Activated B cell treated with CpG ODN at 0.5 μM for 24 hours (primary cell): ENCODE data around the gene ZNF672. TPM values are rescaled to one million over a fixed set of nuclear protein-coding genes. Genes with fewer than 3 reads are reported as not detected.

Source experiments
- ATAC-seq: fragments of 200-7000 bp; cut with Tn5 transposase; one replicate; pipeline ENCODE4 v1.10.0; 2021; ENCODE audit warnings: low read depth, mild to moderate bottlenecking, moderate library complexity
- CTCF ChIA-PET: fragments of 350-600 bp; sonication (Branson Sonifier 250); formaldehyde crosslinking; loops from one replicate; lab custom pipeline; 2021; ENCODE audit warnings: antibody characterized with exemption; lab: Charles Lee
- POLR2A ChIA-PET: fragments of 350-600 bp; sonication (Branson Sonifier 250); formaldehyde crosslinking; loops from one replicate; lab custom pipeline; 2021; ENCODE audit warnings: antibody characterized with exemption; lab: Charles Lee
- DNase-seq: peaks from one replicate; pipeline ENCODE4 v3.0.0; 2022
- H3K27ac Mint-ChIP-seq: one replicate; pipeline ENCODE4 v1.8.0; 2020; ENCODE audit warnings: mixed read lengths
- H3K27me3 Mint-ChIP-seq: one replicate; pipeline ENCODE4 v1.8.0; 2021; ENCODE audit warnings: mixed read lengths
- H3K36me3 Mint-ChIP-seq: one replicate; pipeline ENCODE4 v1.8.0; 2021; ENCODE audit warnings: low read depth, mixed read lengths
- H3K4me1 Mint-ChIP-seq: one replicate; pipeline ENCODE4 v1.8.0; 2021; ENCODE audit warnings: mixed read lengths
- H3K4me3 Mint-ChIP-seq: one replicate; pipeline ENCODE4 v1.8.0; 2020; ENCODE audit warnings: mild to moderate bottlenecking, mixed read lengths
- H3K9me3 Mint-ChIP-seq: one replicate; pipeline ENCODE4 v1.8.0; 2020; ENCODE audit warnings: mixed read lengths
- intact Hi-C: fragments of 100-400 bp; cut with micrococcal nuclease; formaldehyde crosslinking; loops from one replicate; pipeline ENCODE4 v1.15.1; 2024
- total RNA-seq: library from RNA; stranded (reverse); gene quantifications from 2 replicates; pipeline ENCODE4 v1.2.3, GENCODE V29; 2022
- TF ChIP-seq, protein P1 (sequence below): fragments of 200-600 bp; IDR thresholded peaks from one replicate; pipeline ENCODE4 v1.8.0; 2022; ENCODE audit warnings: antibody characterized with exemption, mild to moderate bottlenecking

The ZNF672 gene
- total RNA-seq, 1 donor from 2014 or later = 47.0 TPM

DNA sequence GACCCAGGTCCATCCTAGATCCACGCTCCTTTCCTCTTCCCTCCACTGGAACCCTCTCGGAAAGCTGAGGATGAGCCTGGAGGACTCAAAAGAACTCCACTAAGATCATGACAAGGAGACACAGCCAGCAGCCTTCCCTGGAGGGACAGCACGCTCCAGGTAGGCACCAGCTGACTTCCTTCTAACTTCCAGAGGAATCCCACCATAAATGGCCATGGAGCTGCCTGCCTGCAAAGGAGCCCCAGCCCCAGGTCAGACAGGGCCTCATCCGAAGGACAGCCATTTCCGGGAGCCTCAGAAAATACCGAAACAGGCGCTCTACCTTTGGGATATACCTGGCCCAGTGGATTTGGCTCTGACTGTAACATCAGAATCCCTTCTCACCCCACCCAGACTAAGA is 16.4 kb upstream of the ZNF672 start:
- Mint-ChIP-seq H3K4me1 (peaks cover 90% of the 10 kb centered on the region), H3K27ac (no peak overlapping the region), H3K9me3 (no peaks in the 10 kb centered on the region), H3K4me3 (no peak overlapping the region), H3K36me3 (peaks cover 67% of the 10 kb centered on the region), H3K27me3 (no peaks in the 10 kb centered on the region)
- POLR2A ChIA-PET = interaction anchor here (1.3 kb wide), 1 partner anchor 16 kb away, joined by 12 read pairs; the partner anchor contains the start of gene ZNF672
- TF ChIP-seq, protein P1, sequence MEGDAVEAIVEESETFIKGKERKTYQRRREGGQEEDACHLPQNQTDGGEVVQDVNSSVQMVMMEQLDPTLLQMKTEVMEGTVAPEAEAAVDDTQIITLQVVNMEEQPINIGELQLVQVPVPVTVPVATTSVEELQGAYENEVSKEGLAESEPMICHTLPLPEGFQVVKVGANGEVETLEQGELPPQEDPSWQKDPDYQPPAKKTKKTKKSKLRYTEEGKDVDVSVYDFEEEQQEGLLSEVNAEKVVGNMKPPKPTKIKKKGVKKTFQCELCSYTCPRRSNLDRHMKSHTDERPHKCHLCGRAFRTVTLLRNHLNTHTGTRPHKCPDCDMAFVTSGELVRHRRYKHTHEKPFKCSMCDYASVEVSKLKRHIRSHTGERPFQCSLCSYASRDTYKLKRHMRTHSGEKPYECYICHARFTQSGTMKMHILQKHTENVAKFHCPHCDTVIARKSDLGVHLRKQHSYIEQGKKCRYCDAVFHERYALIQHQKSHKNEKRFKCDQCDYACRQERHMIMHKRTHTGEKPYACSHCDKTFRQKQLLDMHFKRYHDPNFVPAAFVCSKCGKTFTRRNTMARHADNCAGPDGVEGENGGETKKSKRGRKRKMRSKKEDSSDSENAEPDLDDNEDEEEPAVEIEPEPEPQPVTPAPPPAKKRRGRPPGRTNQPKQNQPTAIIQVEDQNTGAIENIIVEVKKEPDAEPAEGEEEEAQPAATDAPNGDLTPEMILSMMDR = no peak
- DNase-seq (no peak), ATAC-seq (no peak)
- intact Hi-C loops = no loop called here
- CTCF ChIA-PET = interaction anchor here (1.5 to 2.5 kb wide), 3 partner anchors 17 to 202 kb away, joined by 3 to 9 read pairs (median 5); no protein-coding TSS in a partner anchor

DNA sequence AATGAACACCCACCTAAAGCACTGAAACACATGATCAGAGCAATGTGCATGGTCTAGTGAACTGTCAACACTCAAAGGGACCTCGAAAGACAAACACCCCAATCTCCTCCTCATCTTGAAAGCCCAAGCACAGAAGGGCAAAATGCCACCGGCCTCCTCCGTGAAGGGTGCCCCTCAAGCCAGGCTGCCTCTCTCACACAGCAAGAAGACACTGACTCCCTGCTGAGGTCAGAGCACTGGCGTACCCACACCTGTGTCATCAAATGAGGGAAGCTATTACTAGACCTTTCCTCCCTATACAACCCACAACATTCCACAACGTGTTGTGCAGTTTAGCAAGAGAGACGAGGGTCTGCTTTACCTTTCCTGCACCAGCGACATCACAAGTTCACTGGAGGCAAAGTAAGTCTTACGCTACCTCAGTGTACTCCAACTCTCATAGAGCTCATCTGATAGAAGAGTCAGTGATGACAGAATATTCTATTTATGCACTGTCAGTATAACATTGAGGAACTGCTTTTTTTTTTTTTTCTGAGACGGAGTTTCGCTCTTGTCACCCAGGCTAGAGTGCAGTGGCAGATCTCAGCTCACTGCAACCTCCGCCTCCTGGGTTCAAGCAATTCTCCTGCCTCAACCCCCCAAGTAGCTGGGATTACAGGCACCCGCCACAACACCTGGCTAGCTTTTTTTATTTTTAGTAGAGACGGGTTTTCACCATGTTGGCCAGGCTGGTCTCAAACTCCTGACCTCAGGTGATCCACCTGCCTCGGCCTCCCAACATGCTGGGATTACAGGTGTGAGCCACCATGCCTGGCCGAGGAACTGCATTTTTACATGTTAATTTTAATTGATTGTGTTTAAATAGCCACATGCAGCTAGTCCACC is 15.6 kb upstream of the ZNF672 start:
- H3K36me3 Mint-ChIP-seq = peaks cover 62% of the 10 kb centered on the region
- TF ChIP-seq, protein P1 = no peak
- ChIA-PET CTCF (interaction anchor here (1.1 to 1.5 kb wide), 3 partner anchors 17 to 202 kb away, joined by 3 to 5 read pairs (median 3); partner anchors contain the start of gene ZNF692), POLR2A (interaction anchor here (0.8 to 1.3 kb wide), 2 partner anchors 15 to 22 kb away, joined by 3 to 12 read pairs; partner anchors contain the start of gene ZNF672)
- H3K4me1 Mint-ChIP-seq = peaks cover 88% of the 10 kb centered on the region
- peak overlapping the region; percentile 57 for H3K4me3 Mint-ChIP-seq
- H3K9me3 Mint-ChIP-seq = no peaks in the 10 kb centered on the region
- H3K27ac Mint-ChIP-seq = peak overlapping the region; percentile 79
- DNase-seq (no peak), ATAC-seq (no peak)
- intact Hi-C loops = no loop called here
- no peaks in the 10 kb centered on the region for H3K27me3 Mint-ChIP-seq

DNA sequence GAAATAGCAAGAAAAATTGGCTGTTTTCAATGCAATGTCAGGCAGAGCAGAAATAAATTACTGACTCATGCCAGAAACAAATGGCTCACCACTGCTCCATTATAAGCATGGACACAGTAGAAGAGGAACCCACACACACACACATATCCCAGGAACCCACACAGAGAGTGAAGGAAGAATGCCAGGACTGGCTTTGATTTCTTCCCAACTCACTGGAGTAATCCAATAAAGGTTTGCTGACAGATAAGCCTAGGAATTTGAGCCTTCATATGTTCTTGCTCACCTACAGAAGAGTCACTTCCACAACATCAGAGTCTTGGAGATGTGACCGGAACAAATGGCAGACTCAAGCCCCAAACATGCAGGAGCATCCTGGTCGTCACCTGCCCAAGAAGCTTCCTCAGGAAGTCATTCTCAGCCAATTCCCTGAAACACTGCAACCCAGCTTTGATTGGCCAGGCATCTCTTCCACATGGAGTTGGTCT is 14.5 kb upstream of the ZNF672 start:
- Mint-ChIP-seq H3K4me3 (peak overlapping the region; percentile 93), H3K9me3 (no peaks in the 10 kb centered on the region), H3K27me3 (no peaks in the 10 kb centered on the region), H3K4me1 (peaks cover 78% of the 10 kb centered on the region), H3K27ac (peak overlapping the region; percentile 30), H3K36me3 (peaks cover 57% of the 10 kb centered on the region)
- DNase-seq (no peak), ATAC-seq (no peak)
- TF ChIP-seq, protein P1 = no peak
- CTCF ChIA-PET = no interaction called here
- POLR2A ChIA-PET = interaction anchor here (6.2 kb wide), 1 partner anchor 14 kb away, joined by 134 read pairs; the partner anchor contains the start of gene ZNF672
- intact Hi-C loops = no loop called here

DNA sequence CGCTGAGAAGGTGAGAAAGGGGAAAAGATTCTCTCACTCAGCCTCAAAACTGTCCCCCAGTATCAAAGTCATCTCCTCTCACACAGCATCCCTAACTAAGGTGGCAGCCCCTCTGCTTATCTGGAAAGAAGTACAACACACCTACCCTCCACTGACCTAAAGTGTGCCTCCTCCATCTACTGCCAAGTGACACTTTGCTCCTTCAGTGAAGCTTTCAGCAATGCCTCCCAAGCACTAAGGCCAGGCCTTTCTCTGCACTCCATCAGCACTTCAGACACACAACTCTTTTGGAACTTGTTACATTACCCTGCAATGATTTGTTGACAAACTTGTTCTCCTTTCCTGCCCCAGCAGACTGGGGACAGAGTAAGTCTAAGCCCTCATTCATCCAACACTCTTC is 13.7 kb upstream of the ZNF672 start:
- Mint-ChIP-seq H3K4me3 (peak overlapping the region; percentile 93), H3K27ac (no peak overlapping the region), H3K36me3 (peaks cover 54% of the 10 kb centered on the region), H3K27me3 (no peaks in the 10 kb centered on the region), H3K9me3 (no peaks in the 10 kb centered on the region), H3K4me1 (peaks cover 71% of the 10 kb centered on the region)
- ChIA-PET POLR2A (interaction anchor here (6.2 kb wide), 1 partner anchor 14 kb away, joined by 134 read pairs; the partner anchor contains the start of gene ZNF672), CTCF (no interaction called here)
- DNase-seq = no peak
- TF ChIP-seq, protein P1 = no peak
- intact Hi-C loops = no loop called here
- ATAC-seq = no peak

DNA sequence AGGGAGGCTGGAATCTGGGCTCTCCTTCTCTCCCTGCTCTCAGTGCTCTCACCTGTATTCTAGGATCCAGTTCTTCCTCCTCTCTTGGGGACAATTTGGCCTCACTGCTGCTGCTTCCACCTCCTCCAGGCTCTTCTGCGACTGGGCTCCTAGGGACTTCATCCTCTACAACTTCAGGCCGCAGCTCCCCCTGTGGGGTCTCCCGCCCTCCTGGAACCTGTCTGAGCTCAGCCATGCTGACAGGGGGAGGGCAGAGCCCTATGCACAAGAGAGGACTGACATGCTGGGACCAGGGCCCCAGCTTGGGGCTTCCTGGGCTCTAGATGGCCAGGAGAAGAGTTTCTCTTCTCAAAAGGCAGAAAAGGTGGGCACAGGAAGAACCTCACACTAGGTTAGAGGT is 13.3 kb upstream of the ZNF672 start:
- no peaks in the 10 kb centered on the region for H3K9me3 Mint-ChIP-seq
- no peak for DNase-seq
- no peak for ATAC-seq
- CTCF ChIA-PET = no interaction called here
- TF ChIP-seq, protein P1 = no peak
- intact Hi-C loops = no loop called here
- POLR2A ChIA-PET = interaction anchor here (1.0 to 6.2 kb wide), 4 partner anchors 13 to 49 kb away, joined by 10 to 134 read pairs (median 28); partner anchors contain the start of genes ZNF672 and ZNF692
- peaks cover 69% of the 10 kb centered on the region for H3K4me1 Mint-ChIP-seq
- H3K36me3 Mint-ChIP-seq = peaks cover 54% of the 10 kb centered on the region
- no peaks in the 10 kb centered on the region for H3K27me3 Mint-ChIP-seq
- no peak overlapping the region for H3K27ac Mint-ChIP-seq
- peak overlapping the region; percentile 93 for H3K4me3 Mint-ChIP-seq
